Measurements from ENCODE around the gene DNAH2. TPM values are rescaled to one million over a fixed set of nuclear protein-coding genes. Genes with fewer than 3 reads are reported as not detected.

DNAH2 gene
- total RNA-seq, 1 experiment from 2014 or later: 2.0 TPM

GRCh38 chr17:7732981-7733539 is 15.5 kb downstream of the DNAH2 start:
- no TSS peak for BruUV-seq (replicated peaks)
- no peak overlapping the region for H3K4me3 ChIP-seq (replicated peaks in 1 of 2; ENCODE audit: low read depth in 1 of 2, low read length in 2 of 2)
- POLR2A ChIA-PET: no interaction called here

GRCh38 chr17:7737601-7738000 is 20.1 kb downstream of the DNAH2 start:
- H3K9me2 ChIP-seq (ENCODE audit: insufficient read depth): no peaks in the 10 kb centered on the region
- ChIA-PET CTCF (no interaction called here), RAD21 (ENCODE audit: low non-redundant PET in 1 of 2, low total read pairs in 2 of 2, uncharacterized antibody in 2 of 2, unreplicated experiment in 2 of 2) (no interaction called here), POLR2A (no interaction called here)
- no peaks in the 10 kb centered on the region for H4K20me1 ChIP-seq (ENCODE audit: insufficient read depth)
- no peak overlapping the region for H3K9ac ChIP-seq (ENCODE audit: low read length)
- intact Hi-C loops (cut with micrococcal nuclease): no loop called here
- no peak for ATAC-seq
- no peaks in the 10 kb centered on the region for H3K36me3 ChIP-seq (ENCODE audit: control insufficient read depth in 1 of 2, insufficient read depth in 2 of 2, low read length in 2 of 2)
- H3K27me3 ChIP-seq (ENCODE audit: insufficient read depth, low read length): no peaks in the 10 kb centered on the region
- H3K9me3 ChIP-seq (ENCODE audit: control insufficient read depth in 1 of 2, insufficient read depth in 1 of 2, low read depth in 1 of 2, low read length in 2 of 2): no peaks in the 10 kb centered on the region
- no peak overlapping the region for H3K4me2 ChIP-seq (ENCODE audit: low read length)
- no peak for DNase-seq (ENCODE audit: low read depth, low spot score)
- H3K4me1 ChIP-seq (ENCODE audit: control insufficient read depth in 1 of 2, insufficient read depth in 2 of 2, low read length in 2 of 2): no peaks in the 10 kb centered on the region
- no peak overlapping the region for H2AFZ ChIP-seq (ENCODE audit: low read depth, low read length, poor library complexity, severe bottlenecking)
- no peaks in the 10 kb centered on the region for H3K79me2 ChIP-seq (ENCODE audit: insufficient read depth, low read length)
- no TSS peak for BruUV-seq (replicated peaks)
- H3K27ac ChIP-seq (ENCODE audit: low read depth, low read length): no peak overlapping the region
- no peak overlapping the region for H3K4me3 ChIP-seq (replicated peaks in 1 of 2; ENCODE audit: low read depth in 1 of 2, low read length in 2 of 2)
- TF ChIP-seq YY1 (IDR thresholded peaks at IDR 0.05; ENCODE audit: extremely low read depth, insufficient replicate concordance, low read depth, low read length) (no peak), EGR1 (IDR thresholded peaks at IDR 0.05; ENCODE audit: low read depth) (no peak), MAX (IDR thresholded peaks at IDR 0.05) (no peak), CTCF (IDR thresholded peaks at IDR 0.05 in 2 of 3, conservative IDR thresholded peaks at IDR 0.05 in 1 of 3; ENCODE audit: borderline replicate concordance in 1 of 3, insufficient read depth in 1 of 3, low read depth in 2 of 3, low read length in 2 of 3) (no peak), CBX3 (IDR thresholded peaks at IDR 0.05; ENCODE audit: low read depth) (no peak), JUND (IDR thresholded peaks at IDR 0.05) (no peak), EZH2 (IDR thresholded peaks at IDR 0.05) (no peak), ZFX (IDR thresholded peaks at IDR 0.05) (no peak), POLR2AphosphoS5 (IDR thresholded peaks at IDR 0.05; ENCODE audit: low read depth, low read length) (no peak), FOSL1 (IDR thresholded peaks at IDR 0.05; ENCODE audit: low read depth) (no peak), ZNF274 (IDR thresholded peaks at IDR 0.05; ENCODE audit: low read depth, low read length) (no peak)

More at GRCh38 chr17:7732981-7733539, 15.5 kb downstream of the DNAH2 start:
- H4K20me1 ChIP-seq (ENCODE audit: insufficient read depth): no peaks in the 10 kb centered on the region
- no peak overlapping the region for H3K4me2 ChIP-seq (ENCODE audit: low read length)
- no peak overlapping the region for H3K27ac ChIP-seq (ENCODE audit: low read depth, low read length)
- RAD21 ChIA-PET (ENCODE audit: low non-redundant PET in 1 of 2, low total read pairs in 2 of 2, uncharacterized antibody in 2 of 2, unreplicated experiment in 2 of 2): no interaction called here
- DNase-seq (ENCODE audit: low read depth, low spot score): no peak
- TF ChIP-seq CTCF (IDR thresholded peaks at IDR 0.05 in 2 of 3, conservative IDR thresholded peaks at IDR 0.05 in 1 of 3; ENCODE audit: borderline replicate concordance in 1 of 3, insufficient read depth in 1 of 3, low read depth in 2 of 3, low read length in 2 of 3): no peak
- TF ChIP-seq RAD21 (IDR thresholded peaks at IDR 0.05; ENCODE audit: low read depth): no peak
- no peak for TF ChIP-seq EZH2phosphoT487 (IDR thresholded peaks at IDR 0.05; ENCODE audit: borderline replicate concordance)
- no peak for TF ChIP-seq CBX3 (IDR thresholded peaks at IDR 0.05; ENCODE audit: low read depth)
- TF ChIP-seq ZFX (IDR thresholded peaks at IDR 0.05): no peak
- TF ChIP-seq CEBPB (IDR thresholded peaks at IDR 0.05; ENCODE audit: low read depth): no peak
- TF ChIP-seq ELF1 (IDR thresholded peaks at IDR 0.05; ENCODE audit: borderline replicate concordance, low read depth): no peak
- no peaks in the 10 kb centered on the region for H3K9me2 ChIP-seq (ENCODE audit: insufficient read depth)
- H2AFZ ChIP-seq (ENCODE audit: low read depth, low read length, poor library complexity, severe bottlenecking): no peak overlapping the region
- no peaks in the 10 kb centered on the region for H3K36me3 ChIP-seq (ENCODE audit: control insufficient read depth in 1 of 2, insufficient read depth in 2 of 2, low read length in 2 of 2)
- no peaks in the 10 kb centered on the region for H3K79me2 ChIP-seq (ENCODE audit: insufficient read depth, low read length)
- no peak overlapping the region for H3K9ac ChIP-seq (ENCODE audit: low read length)
- H3K9me3 ChIP-seq (ENCODE audit: control insufficient read depth in 1 of 2, insufficient read depth in 1 of 2, low read depth in 1 of 2, low read length in 2 of 2): no peaks in the 10 kb centered on the region
- no peaks in the 10 kb centered on the region for H3K27me3 ChIP-seq (ENCODE audit: insufficient read depth, low read length)
- CTCF ChIA-PET: no interaction called here
- intact Hi-C loops (cut with micrococcal nuclease): no loop called here
- no peak for ATAC-seq
- no peaks in the 10 kb centered on the region for H3K4me1 ChIP-seq (ENCODE audit: control insufficient read depth in 1 of 2, insufficient read depth in 2 of 2, low read length in 2 of 2)
